ENCODE results near the gene MERTK. TPM values are rescaled to one million over a fixed set of nuclear protein-coding genes. Genes with fewer than 3 reads are reported as not detected.

MERTK gene
- total and polyA plus RNA-seq, 2 of the 8 experiments (the other 6 are each of a cell fraction or from before 2014, with no cell fraction given): 6.5 to 7.0 TPM

DNA sequence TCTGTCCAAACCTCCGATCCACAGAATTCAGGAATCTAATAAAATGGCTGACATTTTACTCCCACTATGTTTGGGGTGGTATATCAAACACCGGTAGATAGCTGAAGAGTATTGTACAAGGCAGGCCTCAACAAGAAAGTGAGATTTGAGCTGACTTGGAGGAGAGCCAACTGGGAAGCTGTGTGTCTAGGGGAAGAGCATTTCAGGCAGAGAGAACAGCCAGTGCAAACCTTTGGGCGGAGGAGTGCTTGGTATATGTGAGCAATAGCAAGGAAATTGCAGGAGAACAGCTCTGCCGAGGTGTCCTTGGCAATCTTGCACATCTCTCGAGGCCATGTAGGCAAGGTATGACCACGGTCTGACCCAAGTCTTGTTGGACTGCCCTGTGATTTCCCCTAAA, 1.8 kb upstream of the MERTK start (continued):
- TF ChIP-seq, protein P1, sequence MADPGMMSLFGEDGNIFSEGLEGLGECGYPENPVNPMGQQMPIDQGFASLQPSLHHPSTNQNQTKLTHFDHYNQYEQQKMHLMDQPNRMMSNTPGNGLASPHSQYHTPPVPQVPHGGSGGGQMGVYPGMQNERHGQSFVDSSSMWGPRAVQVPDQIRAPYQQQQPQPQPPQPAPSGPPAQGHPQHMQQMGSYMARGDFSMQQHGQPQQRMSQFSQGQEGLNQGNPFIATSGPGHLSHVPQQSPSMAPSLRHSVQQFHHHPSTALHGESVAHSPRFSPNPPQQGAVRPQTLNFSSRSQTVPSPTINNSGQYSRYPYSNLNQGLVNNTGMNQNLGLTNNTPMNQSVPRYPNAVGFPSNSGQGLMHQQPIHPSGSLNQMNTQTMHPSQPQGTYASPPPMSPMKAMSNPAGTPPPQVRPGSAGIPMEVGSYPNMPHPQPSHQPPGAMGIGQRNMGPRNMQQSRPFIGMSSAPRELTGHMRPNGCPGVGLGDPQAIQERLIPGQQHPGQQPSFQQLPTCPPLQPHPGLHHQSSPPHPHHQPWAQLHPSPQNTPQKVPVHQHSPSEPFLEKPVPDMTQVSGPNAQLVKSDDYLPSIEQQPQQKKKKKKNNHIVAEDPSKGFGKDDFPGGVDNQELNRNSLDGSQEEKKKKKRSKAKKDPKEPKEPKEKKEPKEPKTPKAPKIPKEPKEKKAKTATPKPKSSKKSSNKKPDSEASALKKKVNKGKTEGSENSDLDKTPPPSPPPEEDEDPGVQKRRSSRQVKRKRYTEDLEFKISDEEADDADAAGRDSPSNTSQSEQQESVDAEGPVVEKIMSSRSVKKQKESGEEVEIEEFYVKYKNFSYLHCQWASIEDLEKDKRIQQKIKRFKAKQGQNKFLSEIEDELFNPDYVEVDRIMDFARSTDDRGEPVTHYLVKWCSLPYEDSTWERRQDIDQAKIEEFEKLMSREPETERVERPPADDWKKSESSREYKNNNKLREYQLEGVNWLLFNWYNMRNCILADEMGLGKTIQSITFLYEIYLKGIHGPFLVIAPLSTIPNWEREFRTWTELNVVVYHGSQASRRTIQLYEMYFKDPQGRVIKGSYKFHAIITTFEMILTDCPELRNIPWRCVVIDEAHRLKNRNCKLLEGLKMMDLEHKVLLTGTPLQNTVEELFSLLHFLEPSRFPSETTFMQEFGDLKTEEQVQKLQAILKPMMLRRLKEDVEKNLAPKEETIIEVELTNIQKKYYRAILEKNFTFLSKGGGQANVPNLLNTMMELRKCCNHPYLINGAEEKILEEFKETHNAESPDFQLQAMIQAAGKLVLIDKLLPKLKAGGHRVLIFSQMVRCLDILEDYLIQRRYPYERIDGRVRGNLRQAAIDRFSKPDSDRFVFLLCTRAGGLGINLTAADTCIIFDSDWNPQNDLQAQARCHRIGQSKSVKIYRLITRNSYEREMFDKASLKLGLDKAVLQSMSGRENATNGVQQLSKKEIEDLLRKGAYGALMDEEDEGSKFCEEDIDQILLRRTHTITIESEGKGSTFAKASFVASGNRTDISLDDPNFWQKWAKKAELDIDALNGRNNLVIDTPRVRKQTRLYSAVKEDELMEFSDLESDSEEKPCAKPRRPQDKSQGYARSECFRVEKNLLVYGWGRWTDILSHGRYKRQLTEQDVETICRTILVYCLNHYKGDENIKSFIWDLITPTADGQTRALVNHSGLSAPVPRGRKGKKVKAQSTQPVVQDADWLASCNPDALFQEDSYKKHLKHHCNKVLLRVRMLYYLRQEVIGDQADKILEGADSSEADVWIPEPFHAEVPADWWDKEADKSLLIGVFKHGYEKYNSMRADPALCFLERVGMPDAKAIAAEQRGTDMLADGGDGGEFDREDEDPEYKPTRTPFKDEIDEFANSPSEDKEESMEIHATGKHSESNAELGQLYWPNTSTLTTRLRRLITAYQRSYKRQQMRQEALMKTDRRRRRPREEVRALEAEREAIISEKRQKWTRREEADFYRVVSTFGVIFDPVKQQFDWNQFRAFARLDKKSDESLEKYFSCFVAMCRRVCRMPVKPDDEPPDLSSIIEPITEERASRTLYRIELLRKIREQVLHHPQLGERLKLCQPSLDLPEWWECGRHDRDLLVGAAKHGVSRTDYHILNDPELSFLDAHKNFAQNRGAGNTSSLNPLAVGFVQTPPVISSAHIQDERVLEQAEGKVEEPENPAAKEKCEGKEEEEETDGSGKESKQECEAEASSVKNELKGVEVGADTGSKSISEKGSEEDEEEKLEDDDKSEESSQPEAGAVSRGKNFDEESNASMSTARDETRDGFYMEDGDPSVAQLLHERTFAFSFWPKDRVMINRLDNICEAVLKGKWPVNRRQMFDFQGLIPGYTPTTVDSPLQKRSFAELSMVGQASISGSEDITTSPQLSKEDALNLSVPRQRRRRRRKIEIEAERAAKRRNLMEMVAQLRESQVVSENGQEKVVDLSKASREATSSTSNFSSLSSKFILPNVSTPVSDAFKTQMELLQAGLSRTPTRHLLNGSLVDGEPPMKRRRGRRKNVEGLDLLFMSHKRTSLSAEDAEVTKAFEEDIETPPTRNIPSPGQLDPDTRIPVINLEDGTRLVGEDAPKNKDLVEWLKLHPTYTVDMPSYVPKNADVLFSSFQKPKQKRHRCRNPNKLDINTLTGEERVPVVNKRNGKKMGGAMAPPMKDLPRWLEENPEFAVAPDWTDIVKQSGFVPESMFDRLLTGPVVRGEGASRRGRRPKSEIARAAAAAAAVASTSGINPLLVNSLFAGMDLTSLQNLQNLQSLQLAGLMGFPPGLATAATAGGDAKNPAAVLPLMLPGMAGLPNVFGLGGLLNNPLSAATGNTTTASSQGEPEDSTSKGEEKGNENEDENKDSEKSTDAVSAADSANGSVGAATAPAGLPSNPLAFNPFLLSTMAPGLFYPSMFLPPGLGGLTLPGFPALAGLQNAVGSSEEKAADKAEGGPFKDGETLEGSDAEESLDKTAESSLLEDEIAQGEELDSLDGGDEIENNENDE (IDR thresholded peaks at IDR 0.05; ENCODE audit: insufficient replicate concordance, low read length): no peak
- TF ChIP-seq NRF1 (IDR thresholded peaks at IDR 0.05; ENCODE audit: low read depth, low read length): no peak

Measured in H1 (cell line).